ENCODE data around the gene PLB1. TPM values are rescaled to one million over a fixed set of nuclear protein-coding genes. Genes with fewer than 3 reads are reported as not detected.
A peak's percentile ranks its signal among the peaks of the same experiment; 100 is the strongest.

The PLB1 gene
- total and polyA plus RNA-seq, 9 of the 15 experiments (the other 6 are each of a cell fraction or from before 2014, with no cell fraction given) = 0.01 to 0.09 (median 0.07) TPM; not detected in 2

DNA sequence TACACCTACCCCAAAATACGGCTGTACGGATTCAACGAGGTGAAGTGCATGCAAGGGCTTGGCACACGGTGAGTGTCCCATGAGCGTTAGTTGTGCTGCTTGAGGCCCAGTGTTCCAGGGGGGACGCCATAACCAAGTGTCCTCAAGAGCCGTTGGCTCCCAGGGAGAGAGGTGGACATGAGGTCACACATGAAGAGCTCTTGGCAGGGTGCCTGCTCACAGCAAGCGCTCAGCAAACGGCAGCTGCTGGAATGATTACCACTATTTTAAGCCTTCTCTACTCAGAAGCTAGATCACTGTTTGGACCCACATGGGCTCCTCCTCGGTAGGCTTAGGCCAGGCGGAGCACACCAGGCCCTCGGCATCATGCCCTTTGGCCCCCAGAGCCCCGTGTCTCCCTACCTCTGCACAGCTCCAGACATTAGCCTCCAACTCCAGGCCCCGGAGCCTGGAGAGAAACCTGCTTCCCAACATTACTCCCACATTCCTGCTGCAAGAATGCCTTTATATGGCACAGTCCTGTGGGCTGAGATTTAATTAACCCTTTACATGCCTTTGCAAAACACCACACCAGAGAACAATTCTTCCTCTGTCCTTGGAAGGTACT is 187.3 kb downstream of the PLB1 start (continued):
- TF ChIP-seq, protein P1, sequence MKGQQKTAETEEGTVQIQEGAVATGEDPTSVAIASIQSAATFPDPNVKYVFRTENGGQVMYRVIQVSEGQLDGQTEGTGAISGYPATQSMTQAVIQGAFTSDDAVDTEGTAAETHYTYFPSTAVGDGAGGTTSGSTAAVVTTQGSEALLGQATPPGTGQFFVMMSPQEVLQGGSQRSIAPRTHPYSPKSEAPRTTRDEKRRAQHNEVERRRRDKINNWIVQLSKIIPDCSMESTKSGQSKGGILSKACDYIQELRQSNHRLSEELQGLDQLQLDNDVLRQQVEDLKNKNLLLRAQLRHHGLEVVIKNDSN (CRISPR knock-in tag; IDR thresholded peaks at IDR 0.05) = 0 out of 2 replicates have a peak, but pooled peaks have one; percentile 18
- TF ChIP-seq MCM7 (IDR thresholded peaks at IDR 0.05) (no peak), ZNF41 (CRISPR knock-in tag; conservative IDR thresholded peaks at IDR 0.05) (no peak), FOXA3 (CRISPR knock-in tag; conservative IDR thresholded peaks at IDR 0.05 in 1 of 2, IDR thresholded peaks at IDR 0.05 in 1 of 2) (no peak), TCF3 (CRISPR knock-in tag; IDR thresholded peaks at IDR 0.05) (peak; percentile 41; the same call in 1 of the 2 replicates), ZNF696 (CRISPR knock-in tag; conservative IDR thresholded peaks at IDR 0.05) (no peak), RB1 (IDR thresholded peaks at IDR 0.05; ENCODE audit: low read depth) (peak; percentile 24; the same call in 1 of the 2 replicates), ZEB2 (IDR thresholded peaks at IDR 0.05) (no peak), CHD2 (IDR thresholded peaks at IDR 0.05; ENCODE audit: low read depth, low read length) (no peak), BRCA1 (IDR thresholded peaks at IDR 0.05) (no peak), BRCA1 (CRISPR knock-in tag; IDR thresholded peaks at IDR 0.05) (no peak), FOSL1 (tag; conservative IDR thresholded peaks at IDR 0.05) (no peak), ZNF140 (CRISPR knock-in tag; IDR thresholded peaks at IDR 0.05) (no peak), ELF1 (tag; IDR thresholded peaks at IDR 0.05) (no peak), PRPF4 (IDR thresholded peaks at IDR 0.05; ENCODE audit: insufficient read depth, low read depth, low read length, poor library complexity, severe bottlenecking) (no peak), BMI1 (IDR thresholded peaks at IDR 0.05; ENCODE audit: low read length) (no peak), ZNF217 (CRISPR knock-in tag; IDR thresholded peaks at IDR 0.05) (no peak), ZNF12 (CRISPR knock-in tag; IDR thresholded peaks at IDR 0.05) (no peak)
- TF ChIP-seq, protein P2, sequence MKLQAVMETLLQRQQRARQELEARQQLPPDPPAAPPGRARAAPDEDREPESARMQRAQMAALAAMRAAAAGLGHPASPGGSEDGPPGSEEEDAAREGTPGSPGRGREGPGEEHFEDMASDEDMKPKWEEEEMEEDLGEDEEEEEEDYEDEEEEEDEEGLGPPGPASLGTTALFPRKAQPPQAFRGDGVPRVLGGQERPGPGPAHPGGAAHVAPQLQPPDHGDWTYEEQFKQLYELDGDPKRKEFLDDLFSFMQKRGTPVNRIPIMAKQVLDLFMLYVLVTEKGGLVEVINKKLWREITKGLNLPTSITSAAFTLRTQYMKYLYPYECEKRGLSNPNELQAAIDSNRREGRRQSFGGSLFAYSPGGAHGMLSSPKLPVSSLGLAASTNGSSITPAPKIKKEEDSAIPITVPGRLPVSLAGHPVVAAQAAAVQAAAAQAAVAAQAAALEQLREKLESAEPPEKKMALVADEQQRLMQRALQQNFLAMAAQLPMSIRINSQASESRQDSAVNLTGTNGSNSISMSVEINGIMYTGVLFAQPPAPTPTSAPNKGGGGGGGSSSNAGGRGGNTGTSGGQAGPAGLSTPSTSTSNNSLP (IDR thresholded peaks at IDR 0.05; ENCODE audit: borderline replicate concordance, low read depth, low read length) = no peak
- TF ChIP-seq, protein P3, sequence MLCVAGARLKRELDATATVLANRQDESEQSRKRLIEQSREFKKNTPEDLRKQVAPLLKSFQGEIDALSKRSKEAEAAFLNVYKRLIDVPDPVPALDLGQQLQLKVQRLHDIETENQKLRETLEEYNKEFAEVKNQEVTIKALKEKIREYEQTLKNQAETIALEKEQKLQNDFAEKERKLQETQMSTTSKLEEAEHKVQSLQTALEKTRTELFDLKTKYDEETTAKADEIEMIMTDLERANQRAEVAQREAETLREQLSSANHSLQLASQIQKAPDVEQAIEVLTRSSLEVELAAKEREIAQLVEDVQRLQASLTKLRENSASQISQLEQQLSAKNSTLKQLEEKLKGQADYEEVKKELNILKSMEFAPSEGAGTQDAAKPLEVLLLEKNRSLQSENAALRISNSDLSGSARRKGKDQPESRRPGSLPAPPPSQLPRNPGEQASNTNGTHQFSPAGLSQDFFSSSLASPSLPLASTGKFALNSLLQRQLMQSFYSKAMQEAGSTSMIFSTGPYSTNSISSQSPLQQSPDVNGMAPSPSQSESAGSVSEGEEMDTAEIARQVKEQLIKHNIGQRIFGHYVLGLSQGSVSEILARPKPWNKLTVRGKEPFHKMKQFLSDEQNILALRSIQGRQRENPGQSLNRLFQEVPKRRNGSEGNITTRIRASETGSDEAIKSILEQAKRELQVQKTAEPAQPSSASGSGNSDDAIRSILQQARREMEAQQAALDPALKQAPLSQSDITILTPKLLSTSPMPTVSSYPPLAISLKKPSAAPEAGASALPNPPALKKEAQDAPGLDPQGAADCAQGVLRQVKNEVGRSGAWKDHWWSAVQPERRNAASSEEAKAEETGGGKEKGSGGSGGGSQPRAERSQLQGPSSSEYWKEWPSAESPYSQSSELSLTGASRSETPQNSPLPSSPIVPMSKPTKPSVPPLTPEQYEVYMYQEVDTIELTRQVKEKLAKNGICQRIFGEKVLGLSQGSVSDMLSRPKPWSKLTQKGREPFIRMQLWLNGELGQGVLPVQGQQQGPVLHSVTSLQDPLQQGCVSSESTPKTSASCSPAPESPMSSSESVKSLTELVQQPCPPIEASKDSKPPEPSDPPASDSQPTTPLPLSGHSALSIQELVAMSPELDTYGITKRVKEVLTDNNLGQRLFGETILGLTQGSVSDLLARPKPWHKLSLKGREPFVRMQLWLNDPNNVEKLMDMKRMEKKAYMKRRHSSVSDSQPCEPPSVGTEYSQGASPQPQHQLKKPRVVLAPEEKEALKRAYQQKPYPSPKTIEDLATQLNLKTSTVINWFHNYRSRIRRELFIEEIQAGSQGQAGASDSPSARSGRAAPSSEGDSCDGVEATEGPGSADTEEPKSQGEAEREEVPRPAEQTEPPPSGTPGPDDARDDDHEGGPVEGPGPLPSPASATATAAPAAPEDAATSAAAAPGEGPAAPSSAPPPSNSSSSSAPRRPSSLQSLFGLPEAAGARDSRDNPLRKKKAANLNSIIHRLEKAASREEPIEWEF (CRISPR knock-in tag; IDR thresholded peaks at IDR 0.05) = 0 out of 2 replicates have a peak, but pooled peaks have one; percentile 52
- TF ChIP-seq, protein P4, sequence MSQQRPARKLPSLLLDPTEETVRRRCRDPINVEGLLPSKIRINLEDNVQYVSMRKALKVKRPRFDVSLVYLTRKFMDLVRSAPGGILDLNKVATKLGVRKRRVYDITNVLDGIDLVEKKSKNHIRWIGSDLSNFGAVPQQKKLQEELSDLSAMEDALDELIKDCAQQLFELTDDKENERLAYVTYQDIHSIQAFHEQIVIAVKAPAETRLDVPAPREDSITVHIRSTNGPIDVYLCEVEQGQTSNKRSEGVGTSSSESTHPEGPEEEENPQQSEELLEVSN (IDR thresholded peaks at IDR 0.05; ENCODE audit: borderline replicate concordance in 1 of 2, extremely low read depth in 1 of 2, insufficient read depth in 1 of 2, insufficient read length in 1 of 2, low read depth in 1 of 2, low read length in 1 of 2, poor library complexity in 1 of 2, severe bottlenecking in 1 of 2) = peak; percentile 80 to 84

Measured in K562 (cell line).